K562 (cell line): Measurements from ENCODE around the gene EPO. TPM values are rescaled to one million over a fixed set of nuclear protein-coding genes. Genes with fewer than 3 reads are reported as not detected.

Experiments
- ATAC-seq: fragments of 200-7000 bp; cut with Tn5 transposase; 3 replicates; pipeline ENCODE4 v1.9.1; 2020; ENCODE audit warnings: moderate library complexity
- BruUV-seq: library from RNA; stranded (reverse); fragments of 400-500 nt; replicated peaks from 2 replicates; lab custom pipeline; 2021; lab: Mats Ljungman, UMichigan
- CTCF ChIA-PET: fragments of 300-600 bp; formaldehyde crosslinking; extraction: SDS; loops from one replicate; lab custom pipeline; 2021; ENCODE audit warnings: low intra/inter-chr PET ratio; lab: Yijun Ruan, JAX
- POLR2A ChIA-PET: fragments of 300-600, 350-650 bp; sonication (Branson Sonifier 250); formaldehyde crosslinking; extraction: SDS; loops from one replicate; lab custom pipeline; 2021; ENCODE audit warnings: antibody characterized with exemption, inconsistent platforms; lab: Yijun Ruan, JAX
- DNase-seq, 4 experiments: peaks; one replicate each; pipeline versions ENCODE4 v3.0.0 to v3.0.0-alpha.2; 2011 to 2018; ENCODE audit warnings: low spot score in 3 of 4, mixed read lengths in 3 of 4; ENCODE audit errors: extremely low read depth in 1 of 4
- FAIRE-seq: peaks from 2 replicates; lab custom pipeline; 2011; peaks lifted over from hg19 to GRCh38; lab: Jason Lieb, UNC
- H2AFZ ChIP-seq: 2 replicates; pipeline ENCODE4 v1.6.0; 2011; ENCODE audit warnings: low read depth, low read length, control low read depth, inconsistent platforms
- H3K27ac ChIP-seq: fragments of 200-600 bp; 3 replicates; pipeline ENCODE4 v1.8.0; 2011; ENCODE audit warnings: low read depth, mild to moderate bottlenecking, control low read depth, inconsistent platforms, low read length, moderate library complexity, mixed read lengths; ENCODE audit errors: extremely low read depth
- H3K27me3 ChIP-seq, 2 experiments: fragments of 300-600 bp in 1 of 2; 2 replicates in 1 of 2; 3 replicates in 1 of 2; pipeline versions ENCODE4 v1.6.0 to v1.8.0; 2011; ENCODE audit warnings: inconsistent platforms in 2 of 2, low read length in 2 of 2, mild to moderate bottlenecking in 1 of 2, mixed read lengths in 1 of 2, moderate library complexity in 1 of 2; ENCODE audit not compliant: control insufficient read depth in 2 of 2, insufficient read depth in 2 of 2
- H3K36me3 ChIP-seq: fragments of 300-600 bp; 3 replicates; pipeline ENCODE4 v1.8.0; 2011; ENCODE audit warnings: mild to moderate bottlenecking, low read length, inconsistent platforms; ENCODE audit not compliant: control insufficient read depth, insufficient read depth
- H3K4me1 ChIP-seq, 2 experiments: fragments of 200-600 bp in 1 of 2; replicated peaks in 1 of 2; 2 replicates in 1 of 2; 3 replicates in 1 of 2; pipeline versions ENCODE4 v1.5.1 to v1.8.0; 2011; ENCODE audit warnings: inconsistent platforms in 2 of 2, low read length in 2 of 2, mild to moderate bottlenecking in 1 of 2, mixed read lengths in 1 of 2, moderate library complexity in 1 of 2; ENCODE audit not compliant: control insufficient read depth in 2 of 2, insufficient read depth in 2 of 2
- H3K4me2 ChIP-seq: 2 replicates; pipeline ENCODE4 v1.6.1; 2011; ENCODE audit warnings: low read length, control low read depth, inconsistent platforms, mixed read lengths; ENCODE audit not compliant: insufficient read depth
- H3K4me3 ChIP-seq: fragments of 200-600 bp; sonication (generic), shearing (Covaris generic); 2 replicates; pipeline ENCODE4 v1.5.1; 2016; ENCODE audit warnings: control low read depth, inconsistent platforms
- H3K79me2 ChIP-seq: fragments of 200-600 bp; 3 replicates; pipeline ENCODE4 v1.8.0; 2011; ENCODE audit warnings: low read length, inconsistent platforms; ENCODE audit not compliant: control insufficient read depth, insufficient read depth
- H3K9ac ChIP-seq, 2 experiments: 2 replicates each; pipeline versions ENCODE4 v1.6.0 to v1.6.1; 2011; ENCODE audit warnings: low read depth in 2 of 2, low read length in 2 of 2, control low read depth in 1 of 2, inconsistent platforms in 1 of 2, mild to moderate bottlenecking in 1 of 2, mixed read lengths in 1 of 2; ENCODE audit not compliant: insufficient read depth in 1 of 2
- H3K9me1 ChIP-seq: one replicate; pipeline ENCODE4 v1.6.0; 2011; ENCODE audit warnings: inconsistent platforms, mild to moderate bottlenecking, low read length, moderate library complexity; ENCODE audit not compliant: control insufficient read depth, insufficient read depth
- H3K9me3 ChIP-seq: replicated peaks from 2 replicates; pipeline ENCODE4 v1.5.1; 2011; ENCODE audit warnings: low read depth, low read length, inconsistent platforms; ENCODE audit not compliant: control insufficient read depth, insufficient read depth
- H4K20me1 ChIP-seq: replicated peaks from 2 replicates; pipeline ENCODE4 v1.6.1; 2011; ENCODE audit warnings: low read length, inconsistent platforms, mixed read lengths; ENCODE audit not compliant: control insufficient read depth, insufficient read depth
- EP400 ChIP-seq: fragments of 450-650 bp; IDR thresholded peaks from 2 replicates; pipeline ENCODE4 v1.6.1; 2017; ENCODE audit warnings: antibody characterized with exemption, mild to moderate bottlenecking, moderate library complexity
- HEY1 ChIP-seq: fragments of 250-450 bp; sonication (Bioruptor Pico); IDR thresholded peaks from 2 replicates; pipeline ENCODE4 v1.5.0; 2020; ENCODE audit warnings: mild to moderate bottlenecking, moderate library complexity, borderline replicate concordance
- MXI1 ChIP-seq: IDR thresholded peaks from 2 replicates; pipeline ENCODE4 v1.6.1; 2011; ENCODE audit warnings: low read depth, mild to moderate bottlenecking, improper control_type of control experiment, low read length
- MYC ChIP-seq, 2 experiments: fragments of 250-450 bp in 1 of 2; sonication (Bioruptor Pico) in 1 of 2; IDR thresholded peaks; 2 replicates each; pipeline versions ENCODE4 v1.5.1 to v1.6.1; 2012 to 2021; ENCODE audit warnings: low read depth in 2 of 2, borderline replicate concordance in 1 of 2, improper control_type of control experiment in 1 of 2, low read length in 1 of 2, mild to moderate bottlenecking in 1 of 2, moderate library complexity in 1 of 2
- SIN3A ChIP-seq, 2 experiments: fragments of 150-350 bp in 1 of 2; IDR thresholded peaks; 2 replicates each; pipeline ENCODE4 v1.6.1; 2011 to 2016; ENCODE audit warnings: borderline replicate concordance in 2 of 2, low read depth in 2 of 2, low read length in 2 of 2, mild to moderate bottlenecking in 2 of 2, moderate library complexity in 2 of 2; ENCODE audit not compliant: control insufficient read depth in 1 of 2
- ZNF274 ChIP-seq: IDR thresholded peaks from 2 replicates; pipeline ENCODE4 v1.6.1; 2011; ENCODE audit warnings: low read depth, mild to moderate bottlenecking, low read length, moderate library complexity, borderline replicate concordance
- ZNF586 ChIP-seq: fragments of 450-650 bp; formaldehyde crosslinking; conservative IDR thresholded peaks from 2 replicates; pipeline ENCODE4 v1.4.0; 2020; ENCODE audit warnings: mild to moderate bottlenecking, moderate library complexity
- WGBS: fragments of 100-300 bp; shearing (Covaris generic); methylation state at CpG from one replicate; pipeline ENCODE4 v1.1.6; 2016; ENCODE audit warnings: low coverage, mixed read lengths; ENCODE audit not compliant: insufficient coverage; ENCODE audit errors: missing lambda C conversion rate; 5-methylcytosine and 5-hydroxymethylcytosine counted together
- in situ Hi-C: fragments of 300-500 bp; cut with MboI; formaldehyde crosslinking; loops from 4 replicates; pipeline ENCODE4 v1.15.0; 2018; ENCODE audit warnings: inconsistent platforms, mixed read lengths
- intact Hi-C: fragments of 100-400 bp; cut with micrococcal nuclease; formaldehyde crosslinking; loops from 2 replicates; pipeline ENCODE4 v1.14.2; 2022
- polyA plus RNA-seq, 8 experiments: library from polyadenylated mRNA; depleted of rRNA in 4 of 8; stranded (reverse) in 5 of 8; unstranded in 3 of 8; fragments of >200 nt; fragmentation: Nextera tagmentation in 2 of 8; fragmentation: Illumina TruSeq in 1 of 8; extraction: Ambion mirVana in 2 of 8; extraction: Trizol in 1 of 8; gene quantifications; 2 replicates each; pipeline versions ENCODE4 v1.2.1 to v1.2.3, GENCODE V29; 2011 to 2014; ENCODE audit warnings: inconsistent platforms in 1 of 8, missing spikeins in 1 of 8
- total RNA-seq, 7 experiments: library from RNA; depleted of rRNA in 6 of 7; stranded (reverse); fragments of >200 nt in 6 of 7; fragmentation: Illumina TruSeq in 2 of 7; extraction: Trizol in 2 of 7; gene quantifications; 2 replicates each; pipeline versions ENCODE4 v1.2.1 to v1.2.3, GENCODE V29; 2011 to 2021; ENCODE audit warnings: low replicate concordance in 1 of 7
- TF ChIP-seq, protein P1 (sequence below), 2 experiments: fragments of 450-650 bp; conservative IDR thresholded peaks; 2 replicates each; pipeline ENCODE4 v1.6.1; 2017; ENCODE audit warnings: mild to moderate bottlenecking in 2 of 2, moderate library complexity in 2 of 2
- TF ChIP-seq, protein P2 (sequence below): fragments of 450-650 bp; IDR thresholded peaks from 2 replicates; pipeline ENCODE4 v1.6.1; 2016; ENCODE audit warnings: borderline replicate concordance
- TF ChIP-seq, protein P3 (sequence below), 2 experiments: IDR thresholded peaks; 2 replicates each; pipeline ENCODE4 v1.6.1; 2012; ENCODE audit warnings: improper control_type of control experiment in 2 of 2, low read depth in 2 of 2, low read length in 2 of 2, borderline replicate concordance in 1 of 2

Gene EPO
- total and polyA plus RNA-seq, 9 of the 15 experiments (the other 6 are each of a cell fraction or from before 2014, with no cell fraction given) = 0.06 to 0.41 (median 0.07) TPM; not detected in 6

DNA sequence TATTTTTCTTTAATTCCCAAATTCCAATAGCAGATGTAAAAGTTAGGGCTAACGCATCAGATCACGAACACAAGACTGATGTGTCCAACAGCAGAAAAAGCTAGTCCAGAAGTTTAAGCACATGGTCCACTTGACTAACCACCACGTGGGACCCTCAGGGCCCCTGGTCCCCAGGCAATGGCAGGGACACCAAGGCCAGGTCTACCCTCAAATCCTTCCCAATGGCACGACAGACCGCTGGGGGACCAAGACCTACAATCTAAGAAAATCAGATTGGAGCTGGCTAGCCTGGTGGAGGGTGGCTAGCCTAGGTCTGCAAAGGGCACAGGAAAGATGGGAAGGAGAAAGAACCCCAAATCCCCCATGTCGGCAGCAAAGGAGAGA lies 27.7 kb upstream of the EPO start:
- ATAC-seq = peak; percentile 5; the same call in 2 of the 3 replicates
- H2AFZ ChIP-seq = no peak overlapping the region
- H3K4me1 ChIP-seq = peaks cover 17 to 59% of the 10 kb centered on the region in 2 experiments
- H3K4me2 ChIP-seq = peak overlapping the region; percentile 92
- BruUV-seq = no TSS peak
- H3K9me3 ChIP-seq = no peaks in the 10 kb centered on the region
- no peaks in the 10 kb centered on the region for H3K9me1 ChIP-seq
- DNase-seq = peak in 2 of 4 experiments; percentile 21 to 23
- peak overlapping the region; percentile 90 to 99 for H3K9ac ChIP-seq
- peak; percentile 59 for FAIRE-seq
- 13% methylated on average over 6 of the region's 6 CpGs for WGBS
- TF ChIP-seq MYC (IDR thresholded peaks at IDR 0.05; ENCODE audit: low read depth, low read length) = peak; percentile 46; the same call in 1 of the 2 replicates
- TF ChIP-seq MYC (CRISPR knock-in tag; IDR thresholded peaks at IDR 0.05; ENCODE audit: borderline replicate concordance, low read depth) = no peak
- TF ChIP-seq ZNF586 (CRISPR knock-in tag) = no peak
- TF ChIP-seq, protein P1, sequence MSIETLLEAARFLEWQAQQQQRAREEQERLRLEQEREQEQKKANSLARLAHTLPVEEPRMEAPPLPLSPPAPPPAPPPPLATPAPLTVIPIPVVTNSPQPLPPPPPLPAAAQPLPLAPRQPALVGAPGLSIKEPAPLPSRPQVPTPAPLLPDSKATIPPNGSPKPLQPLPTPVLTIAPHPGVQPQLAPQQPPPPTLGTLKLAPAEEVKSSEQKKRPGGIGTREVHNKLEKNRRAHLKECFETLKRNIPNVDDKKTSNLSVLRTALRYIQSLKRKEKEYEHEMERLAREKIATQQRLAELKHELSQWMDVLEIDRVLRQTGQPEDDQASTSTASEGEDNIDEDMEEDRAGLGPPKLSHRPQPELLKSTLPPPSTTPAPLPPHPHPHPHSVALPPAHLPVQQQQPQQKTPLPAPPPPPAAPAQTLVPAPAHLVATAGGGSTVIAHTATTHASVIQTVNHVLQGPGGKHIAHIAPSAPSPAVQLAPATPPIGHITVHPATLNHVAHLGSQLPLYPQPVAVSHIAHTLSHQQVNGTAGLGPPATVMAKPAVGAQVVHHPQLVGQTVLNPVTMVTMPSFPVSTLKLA (conservative IDR thresholded peaks at IDR 0.05) = peak; percentile 44 to 52
- TF ChIP-seq, protein P2, sequence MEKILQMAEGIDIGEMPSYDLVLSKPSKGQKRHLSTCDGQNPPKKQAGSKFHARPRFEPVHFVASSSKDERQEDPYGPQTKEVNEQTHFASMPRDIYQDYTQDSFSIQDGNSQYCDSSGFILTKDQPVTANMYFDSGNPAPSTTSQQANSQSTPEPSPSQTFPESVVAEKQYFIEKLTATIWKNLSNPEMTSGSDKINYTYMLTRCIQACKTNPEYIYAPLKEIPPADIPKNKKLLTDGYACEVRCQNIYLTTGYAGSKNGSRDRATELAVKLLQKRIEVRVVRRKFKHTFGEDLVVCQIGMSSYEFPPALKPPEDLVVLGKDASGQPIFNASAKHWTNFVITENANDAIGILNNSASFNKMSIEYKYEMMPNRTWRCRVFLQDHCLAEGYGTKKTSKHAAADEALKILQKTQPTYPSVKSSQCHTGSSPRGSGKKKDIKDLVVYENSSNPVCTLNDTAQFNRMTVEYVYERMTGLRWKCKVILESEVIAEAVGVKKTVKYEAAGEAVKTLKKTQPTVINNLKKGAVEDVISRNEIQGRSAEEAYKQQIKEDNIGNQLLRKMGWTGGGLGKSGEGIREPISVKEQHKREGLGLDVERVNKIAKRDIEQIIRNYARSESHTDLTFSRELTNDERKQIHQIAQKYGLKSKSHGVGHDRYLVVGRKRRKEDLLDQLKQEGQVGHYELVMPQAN = 0 out of 2 replicates have a peak, but pooled peaks have one; percentile 34
- TF ChIP-seq, protein P3, sequence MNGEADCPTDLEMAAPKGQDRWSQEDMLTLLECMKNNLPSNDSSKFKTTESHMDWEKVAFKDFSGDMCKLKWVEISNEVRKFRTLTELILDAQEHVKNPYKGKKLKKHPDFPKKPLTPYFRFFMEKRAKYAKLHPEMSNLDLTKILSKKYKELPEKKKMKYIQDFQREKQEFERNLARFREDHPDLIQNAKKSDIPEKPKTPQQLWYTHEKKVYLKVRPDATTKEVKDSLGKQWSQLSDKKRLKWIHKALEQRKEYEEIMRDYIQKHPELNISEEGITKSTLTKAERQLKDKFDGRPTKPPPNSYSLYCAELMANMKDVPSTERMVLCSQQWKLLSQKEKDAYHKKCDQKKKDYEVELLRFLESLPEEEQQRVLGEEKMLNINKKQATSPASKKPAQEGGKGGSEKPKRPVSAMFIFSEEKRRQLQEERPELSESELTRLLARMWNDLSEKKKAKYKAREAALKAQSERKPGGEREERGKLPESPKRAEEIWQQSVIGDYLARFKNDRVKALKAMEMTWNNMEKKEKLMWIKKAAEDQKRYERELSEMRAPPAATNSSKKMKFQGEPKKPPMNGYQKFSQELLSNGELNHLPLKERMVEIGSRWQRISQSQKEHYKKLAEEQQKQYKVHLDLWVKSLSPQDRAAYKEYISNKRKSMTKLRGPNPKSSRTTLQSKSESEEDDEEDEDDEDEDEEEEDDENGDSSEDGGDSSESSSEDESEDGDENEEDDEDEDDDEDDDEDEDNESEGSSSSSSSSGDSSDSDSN (IDR thresholded peaks at IDR 0.05; ENCODE audit: borderline replicate concordance in 1 of 2, low read depth in 2 of 2, low read length in 2 of 2) = 0 out of 4 replicates have a peak, but pooled peaks of 1 of the 2 experiments have one; percentile 40
- peak in 1 of 2 experiments; percentile 10; a peak in 1 of 4 replicates for TF ChIP-seq SIN3A (IDR thresholded peaks at IDR 0.05; ENCODE audit: borderline replicate concordance in 2 of 2, control insufficient read depth in 1 of 2, low read depth in 2 of 2, low read length in 2 of 2)
- no peak for TF ChIP-seq ZNF274
- 0 out of 2 replicates have a peak, but pooled peaks have one; percentile 48 for TF ChIP-seq MXI1
- peak; percentile 46; the same call in 1 of the 2 replicates for TF ChIP-seq EP400
- TF ChIP-seq HEY1 (CRISPR knock-in tag) = no peak
- ChIA-PET POLR2A (interaction anchor here (1.1 to 2.5 kb wide), 9 partner anchors 10 to 183 kb away, joined by 3 to 16 read pairs (median 7); partner anchors contain the start of genes FBXO24, POP7 and SRRT), CTCF (interaction anchor here (0.7 to 1.4 kb wide), 2 partner anchors 128 to 160 kb away, joined by 3 read pairs; partner anchors contain the start of gene SLC12A9)
- in situ Hi-C loops (no loop called here), intact Hi-C loops (loop anchor here (2.0 to 5.0 kb wide), 3 partner anchors 50 to 160 kb away; partner anchors contain the start of genes SLC12A9 and TFR2)
- peaks cover 57% of the 10 kb centered on the region for H3K79me2 ChIP-seq
- H3K36me3 ChIP-seq = peaks cover 35% of the 10 kb centered on the region; the same call in 2 of the 3 replicates
- peak overlapping the region; percentile 92 for H3K4me3 ChIP-seq
- peak overlapping the region; percentile 86 for H3K27ac ChIP-seq
- peaks cover 24% of the 10 kb centered on the region for H4K20me1 ChIP-seq
- H3K27me3 ChIP-seq = no peaks in the 10 kb centered on the region
